CD4-positive, alpha-beta T cell treated with Interferon alpha-2 for 1 hour (primary cell): ENCODE results near the gene PSMB8.

Source experiments
- DNase-seq, 2 donors: peaks; one replicate each; pipeline ENCODE4 v3.0.0-alpha.2; 2020 to 2022

The PSMB8 gene

DNA sequence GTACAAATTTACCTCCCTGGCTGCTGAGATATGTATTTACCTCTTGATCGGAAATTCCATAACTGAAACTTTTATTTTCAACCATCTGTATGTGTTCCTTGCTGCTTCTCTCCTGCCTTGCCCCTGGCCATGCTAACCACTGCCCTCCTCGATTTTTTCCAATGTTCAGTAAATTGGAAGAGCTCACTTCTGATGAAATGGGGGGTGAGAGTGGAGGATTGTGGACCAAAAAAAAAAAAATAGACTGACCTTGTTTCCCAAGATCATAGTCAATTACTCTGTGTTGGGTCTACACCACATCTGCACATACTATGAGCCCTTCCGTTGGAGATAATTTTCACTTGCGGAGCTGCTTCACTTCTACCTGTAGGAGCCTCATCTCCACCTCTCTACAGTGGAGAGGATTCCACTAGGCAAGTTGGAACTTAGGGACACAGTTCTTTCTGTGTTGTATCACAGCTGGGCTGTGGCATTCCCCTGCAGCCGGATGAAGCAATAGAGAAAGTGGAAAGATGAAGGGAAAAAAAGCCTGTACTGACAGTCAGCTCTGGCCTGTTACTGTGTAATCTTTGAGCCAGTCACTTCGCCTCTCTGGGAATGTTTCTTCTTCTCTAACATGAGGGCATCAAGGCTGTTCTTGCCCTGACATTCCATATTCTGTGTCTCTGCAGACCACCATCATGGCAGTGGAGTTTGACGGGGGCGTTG, 11.8 kb upstream of the PSMB8 start:
- peak in 1 of 2 donors; percentile 22 for DNase-seq

DNA sequence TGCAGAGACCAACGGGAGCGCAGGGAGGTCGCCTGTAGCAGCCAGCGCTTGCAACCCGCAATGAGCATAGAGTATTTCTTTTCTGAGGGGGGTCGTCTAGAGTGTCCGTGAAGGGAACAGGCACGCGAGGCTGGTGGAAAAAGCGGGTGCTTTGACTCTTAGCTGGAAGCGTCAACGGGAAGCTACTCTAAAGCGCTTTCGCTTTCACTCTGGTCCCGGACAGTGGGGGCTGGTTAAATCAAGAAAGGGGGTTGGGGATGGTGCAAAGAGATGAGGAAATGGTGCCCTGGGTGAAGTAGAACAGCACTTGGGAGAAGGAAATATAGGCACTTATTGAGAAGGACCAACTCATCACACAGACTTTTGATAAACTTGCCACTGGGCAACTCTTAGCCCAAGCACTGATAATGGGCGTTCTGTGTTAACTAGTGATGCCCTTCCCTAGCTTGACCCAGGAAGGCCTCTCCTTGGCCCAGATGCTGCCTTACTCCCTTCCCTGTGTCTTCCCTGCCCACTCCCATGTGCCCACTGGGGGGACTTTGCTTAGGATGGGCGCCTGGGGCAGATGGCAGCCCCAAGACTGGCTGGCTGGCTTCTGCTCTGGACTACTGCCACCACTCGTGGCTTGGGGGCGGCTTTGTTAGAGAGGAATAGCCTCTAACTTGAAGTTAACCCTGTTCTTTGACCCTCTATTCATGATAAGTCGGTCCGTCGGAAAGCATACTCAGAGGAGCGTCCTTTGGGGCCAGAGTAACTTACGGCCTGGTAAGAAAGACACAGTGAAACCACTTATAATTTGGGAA, 10.7 kb upstream of the PSMB8 start:
- DNase-seq, result peak; percentile 65 to 81

DNA sequence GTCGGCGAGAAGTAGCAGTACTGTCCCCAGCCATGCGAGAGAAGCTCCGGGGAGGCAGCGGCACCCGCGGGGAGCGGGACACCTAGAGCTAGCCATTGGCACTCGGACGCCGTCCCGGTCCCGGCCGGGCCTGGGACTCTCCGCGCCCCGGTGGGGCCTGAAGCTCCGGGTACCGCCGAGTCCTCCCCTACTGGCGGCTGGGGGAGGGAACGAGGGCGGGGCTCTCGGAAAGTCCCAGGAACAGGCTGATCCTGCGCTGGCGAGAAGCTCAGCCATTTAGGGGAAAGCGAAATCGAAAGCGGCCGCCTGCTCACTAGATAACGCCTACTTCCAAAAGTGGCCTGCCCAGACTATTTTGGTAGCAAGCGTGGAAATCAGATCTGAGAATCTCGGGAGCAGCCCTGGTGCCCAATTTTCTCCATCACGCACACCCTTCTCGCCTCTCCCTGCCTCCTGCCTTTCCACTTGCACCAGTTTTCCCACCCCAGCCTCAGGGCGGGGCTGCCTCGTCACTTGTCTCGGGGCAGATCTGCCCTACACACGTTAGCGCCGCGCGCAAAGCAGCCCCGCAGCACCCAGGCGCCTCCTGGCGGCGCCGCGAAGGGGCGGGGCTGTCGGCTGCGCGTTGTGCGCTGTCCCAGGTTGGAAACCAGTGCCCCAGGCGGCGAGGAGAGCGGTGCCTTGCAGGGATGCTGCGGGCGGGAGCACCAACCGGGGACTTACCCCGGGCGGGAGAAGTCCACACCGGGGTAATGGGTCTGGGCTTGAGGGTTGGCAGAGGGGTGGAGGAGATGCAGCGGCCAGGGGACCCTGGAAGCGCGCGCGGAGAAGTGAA, 9.9 kb upstream of the PSMB8 start, which contains the start of the genes PSMB9 and TAP1:
Gene PSMB9, plus strand, starts transcription at position 652 of the 835 bp plus-strand sequence. Its CDS starts 38 bp downstream, at position 690.
Gene TAP1, minus strand, starts transcription at position 164 of the 835 bp plus-strand sequence. Its CDS starts 68 bp downstream, at position 96.
- DNase-seq, result peak; percentile 98 to 99

DNA sequence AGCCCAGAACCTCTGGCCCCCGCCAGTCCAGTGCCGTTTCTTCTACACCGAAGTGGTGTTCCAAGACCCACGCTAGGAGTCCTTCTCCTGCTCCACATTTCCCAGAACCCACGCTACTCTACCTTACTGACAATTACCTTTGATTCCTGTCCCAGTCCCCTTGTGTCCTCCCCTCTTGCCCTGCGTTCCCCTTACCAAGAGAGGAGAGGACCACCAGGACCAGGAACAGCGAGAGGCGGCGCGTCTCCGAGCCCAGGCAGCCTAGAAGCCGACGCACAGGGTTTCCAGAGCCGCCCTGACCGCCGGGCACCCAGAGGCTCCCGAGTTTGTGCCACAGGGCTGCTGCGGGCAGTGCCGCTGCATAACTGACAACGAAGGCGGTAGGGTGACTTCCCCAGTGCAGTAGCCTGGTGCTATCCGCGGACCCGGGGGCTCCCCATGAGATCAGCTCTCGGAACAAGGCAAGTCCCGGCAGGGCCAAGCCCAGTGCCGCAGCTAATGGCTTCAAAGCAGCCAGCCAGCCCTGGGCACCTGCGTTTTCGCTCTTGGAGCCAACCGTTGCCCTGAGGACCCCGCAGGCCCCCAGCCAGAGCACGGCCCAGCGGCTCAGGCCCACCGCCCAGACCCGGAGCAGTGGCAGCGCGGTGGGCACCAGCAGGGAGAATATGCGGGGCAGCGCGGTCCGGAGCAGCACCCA, 9.1 kb upstream of the PSMB8 start:
- peak; percentile 59 to 72 for DNase-seq

DNA sequence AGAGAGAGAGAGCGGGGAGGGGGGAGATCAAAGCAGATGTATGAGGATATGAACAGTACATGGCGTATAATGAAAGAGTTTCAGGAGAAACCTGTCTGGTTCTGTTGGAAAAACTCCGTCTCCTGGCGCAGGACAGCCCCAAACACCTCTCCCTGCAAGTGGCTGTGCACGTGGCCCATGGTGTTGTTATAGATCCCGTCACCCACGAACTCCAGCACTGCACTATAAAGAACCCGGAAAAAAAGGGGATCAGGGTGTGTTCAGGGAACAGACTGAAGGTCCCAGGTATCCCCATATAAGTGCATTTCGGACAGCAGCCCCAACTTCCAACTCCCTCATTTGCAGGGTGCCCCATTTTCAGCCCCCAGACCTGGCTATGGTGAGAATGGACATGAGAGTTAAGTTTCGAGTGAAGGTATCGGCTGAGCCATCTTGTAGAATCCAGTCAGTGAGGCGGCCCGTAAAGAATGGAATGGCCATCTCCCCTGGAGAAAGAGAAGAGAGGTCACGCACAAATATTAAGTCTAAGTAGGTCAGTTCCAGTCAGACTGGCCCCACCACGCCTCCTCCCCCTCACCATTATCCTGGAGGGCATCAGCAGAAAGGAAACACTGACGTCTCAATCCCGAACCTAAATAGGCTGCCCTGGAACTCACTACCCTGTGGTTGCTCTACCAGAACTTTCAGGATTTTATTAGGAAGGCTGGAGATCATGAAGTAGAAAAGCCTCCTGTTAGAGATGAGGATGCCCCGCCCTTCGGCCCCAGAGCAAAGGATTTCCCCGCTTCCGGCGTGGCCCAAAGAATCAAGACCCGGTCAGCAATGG, 8.4 kb upstream of the PSMB8 start:
- DNase-seq, result peak; percentile 47 to 65

DNA sequence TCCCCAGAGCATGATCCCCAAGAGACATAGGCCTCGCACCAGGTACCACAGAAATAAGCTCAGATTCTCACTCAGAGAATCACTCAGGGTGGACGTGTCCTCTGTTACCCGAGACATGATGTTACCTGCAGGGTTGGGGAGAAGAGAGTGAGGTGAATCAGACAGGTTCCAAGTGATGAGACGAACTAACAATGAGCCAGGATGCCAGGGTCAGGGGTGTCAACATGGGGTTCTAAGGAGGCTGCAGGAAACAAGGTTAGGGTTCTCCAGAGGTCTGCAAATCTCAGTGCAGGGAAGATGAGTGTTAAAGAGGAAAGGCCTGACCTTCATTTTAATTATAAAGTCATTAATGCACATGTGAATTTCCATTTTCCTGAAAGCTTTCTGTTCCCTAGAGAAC, 7.2 kb upstream of the PSMB8 start:
- DNase-seq, result no peak

DNA sequence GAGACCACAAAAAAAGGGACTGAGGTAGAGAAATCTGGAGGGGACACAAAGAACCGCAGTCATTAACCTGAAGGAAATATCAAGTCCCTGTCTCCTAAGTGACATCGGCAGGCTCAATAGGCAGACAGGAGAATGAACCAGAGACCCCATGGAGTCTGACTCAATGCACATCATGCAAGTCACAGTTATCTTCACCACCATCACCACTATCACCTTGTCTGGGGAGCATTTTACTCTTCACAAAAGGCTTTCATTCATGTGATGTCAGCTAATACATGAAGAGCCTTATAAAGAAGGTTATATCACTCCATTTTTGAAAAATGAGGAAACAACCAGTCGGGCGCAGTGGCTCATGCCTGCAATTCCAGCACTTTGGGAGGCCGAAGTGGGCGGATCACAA, 5.3 kb upstream of the PSMB8 start:
- peak in 1 of 2 donors; percentile 28 for DNase-seq

DNA sequence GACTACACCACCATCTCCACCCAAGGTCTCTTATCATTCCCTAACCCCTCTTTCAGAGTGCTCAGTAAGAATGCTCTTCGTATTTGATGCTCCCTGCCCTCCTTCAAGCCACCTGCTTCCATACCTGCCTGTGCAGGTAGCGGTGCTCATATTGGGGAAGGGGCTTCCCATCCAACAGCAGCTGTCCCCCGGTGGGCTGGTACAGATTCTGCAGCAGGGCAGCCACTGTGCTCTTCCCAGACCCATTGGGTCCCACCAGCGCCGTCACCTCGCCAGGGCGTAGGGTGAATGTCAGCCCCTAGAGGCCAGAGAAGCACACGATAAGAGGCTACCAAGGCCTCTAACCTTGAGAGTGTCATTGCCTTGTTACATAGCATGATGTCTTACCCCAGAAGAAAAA, 3.9 kb upstream of the PSMB8 start:
- peak in 1 of 2 donors; percentile 37 for DNase-seq

DNA sequence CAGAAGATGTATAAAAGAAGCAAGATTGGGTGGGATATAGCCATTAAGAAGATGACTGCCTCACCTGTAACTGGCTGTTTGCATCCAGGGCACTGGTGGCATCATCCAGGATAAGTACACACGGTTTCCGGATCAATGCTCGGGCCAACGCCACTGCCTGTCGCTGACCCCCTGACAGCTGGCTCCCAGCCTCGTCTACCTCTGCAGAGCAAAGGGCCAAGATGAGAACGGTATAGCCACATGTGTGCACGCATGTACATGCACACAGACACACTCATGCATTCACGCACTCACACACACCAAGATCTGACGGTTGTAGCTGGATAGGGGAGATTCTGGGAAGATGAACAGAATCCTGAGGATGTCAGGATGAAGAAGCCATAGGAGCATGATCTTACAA, 3.2 kb upstream of the PSMB8 start:
- no peak for DNase-seq

DNA sequence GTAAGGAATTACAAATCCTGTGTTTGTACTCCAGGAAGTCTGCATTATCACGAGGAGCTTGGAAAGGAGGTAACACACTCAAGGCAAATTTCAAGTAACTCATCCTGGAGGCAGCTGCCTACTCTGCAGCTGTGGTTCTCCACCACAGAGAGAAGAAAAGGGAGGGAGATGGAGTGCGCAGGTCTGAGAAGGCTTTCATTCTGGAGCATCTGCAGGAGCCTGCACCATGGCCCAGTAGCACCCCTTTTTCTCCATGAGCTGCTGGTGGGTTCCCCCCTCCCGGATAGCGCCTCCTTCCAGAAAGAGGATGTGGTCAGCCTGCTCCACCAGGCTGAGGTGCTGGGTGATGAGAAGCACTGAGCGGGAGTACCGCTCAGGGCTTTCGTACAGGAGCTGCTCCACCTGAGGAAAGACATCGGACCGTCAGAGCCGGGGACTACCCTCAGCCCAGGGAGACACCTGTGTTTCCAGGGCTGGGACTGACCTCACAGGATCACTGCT, 1.6 kb upstream of the PSMB8 start:
- peak; percentile 69 to 75 for DNase-seq

DNA sequence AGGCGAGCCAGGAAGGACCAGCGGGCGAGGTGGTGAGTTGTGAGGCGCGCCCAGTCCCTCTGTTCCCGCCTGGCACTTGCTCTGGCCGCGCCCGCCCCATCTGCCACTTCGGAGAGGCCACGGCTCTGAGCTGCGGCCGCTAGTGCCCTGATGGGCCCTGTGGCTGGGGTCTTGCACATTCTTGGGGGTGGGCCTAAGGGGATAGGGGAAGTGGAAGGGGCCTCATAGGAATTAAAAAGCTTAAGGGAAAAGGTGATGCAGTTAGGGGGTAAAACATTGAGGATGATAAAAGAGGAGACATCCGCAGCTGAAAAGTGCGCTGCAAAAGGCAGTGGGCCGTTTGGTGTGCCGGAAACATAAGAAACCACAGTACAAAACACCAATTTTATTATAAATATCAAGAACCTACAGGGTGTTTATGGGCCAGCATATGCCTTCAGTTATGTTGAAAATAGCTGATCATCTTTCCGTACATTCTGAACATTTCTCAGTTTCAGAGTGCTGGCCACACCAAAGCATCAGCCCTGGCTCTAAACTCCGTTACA, 1.1 kb upstream of the PSMB8 start:
- DNase-seq, result no peak

DNA sequence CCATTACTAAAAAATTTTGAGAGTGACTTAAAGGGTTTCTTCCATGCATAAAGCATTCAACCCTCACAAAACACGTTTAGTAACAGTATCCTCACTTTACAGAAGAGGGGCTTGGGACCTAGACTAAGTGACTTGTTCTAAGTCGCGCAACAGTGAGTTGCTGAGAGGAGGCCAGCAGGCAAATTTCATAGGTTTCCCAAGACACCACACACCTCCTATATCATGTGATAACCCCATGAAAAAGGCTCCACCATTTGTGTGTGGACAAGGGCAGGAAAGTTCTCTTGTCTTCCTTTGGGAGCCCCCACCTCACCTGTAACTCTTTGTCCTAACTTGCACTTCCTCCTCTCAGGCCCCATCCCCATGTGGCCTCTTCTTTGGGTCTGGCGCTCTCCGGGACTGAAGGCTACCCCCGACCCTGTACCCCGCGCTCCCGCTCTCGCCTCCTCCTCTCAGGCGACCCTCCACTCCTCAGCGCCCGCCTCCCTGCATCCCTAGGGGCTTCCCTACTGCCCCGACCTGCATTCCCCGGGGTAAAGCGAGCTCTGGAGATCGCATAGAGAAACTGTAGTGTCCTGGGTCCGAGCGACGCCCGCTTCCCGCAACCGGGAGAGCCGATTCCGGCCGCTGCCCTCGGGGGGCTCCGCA, 392 bp downstream of the PSMB8 start:
- peak; percentile 29 to 57 for DNase-seq

DNA sequence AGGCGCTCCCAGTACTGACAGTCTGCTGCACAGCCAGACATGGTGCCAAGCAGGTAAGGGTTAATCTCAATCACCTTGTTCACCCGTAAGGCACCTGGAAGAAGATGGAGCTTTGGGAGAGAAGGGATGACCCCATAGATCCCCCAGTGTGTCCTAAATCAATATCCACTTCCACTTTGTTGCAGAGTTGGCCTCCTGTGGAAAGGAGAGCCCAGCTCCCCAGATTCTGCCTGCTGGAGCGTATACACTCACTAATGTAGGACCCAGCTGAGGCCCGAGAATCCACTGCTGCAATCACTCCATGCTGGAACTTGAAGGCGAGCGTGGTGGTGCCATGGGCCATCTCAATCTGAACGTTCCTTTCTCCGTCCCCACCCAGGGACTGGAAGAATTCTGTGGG, 1.2 kb downstream of the PSMB8 start:
- DNase-seq, result peak in 1 of 2 donors; percentile 28

DNA sequence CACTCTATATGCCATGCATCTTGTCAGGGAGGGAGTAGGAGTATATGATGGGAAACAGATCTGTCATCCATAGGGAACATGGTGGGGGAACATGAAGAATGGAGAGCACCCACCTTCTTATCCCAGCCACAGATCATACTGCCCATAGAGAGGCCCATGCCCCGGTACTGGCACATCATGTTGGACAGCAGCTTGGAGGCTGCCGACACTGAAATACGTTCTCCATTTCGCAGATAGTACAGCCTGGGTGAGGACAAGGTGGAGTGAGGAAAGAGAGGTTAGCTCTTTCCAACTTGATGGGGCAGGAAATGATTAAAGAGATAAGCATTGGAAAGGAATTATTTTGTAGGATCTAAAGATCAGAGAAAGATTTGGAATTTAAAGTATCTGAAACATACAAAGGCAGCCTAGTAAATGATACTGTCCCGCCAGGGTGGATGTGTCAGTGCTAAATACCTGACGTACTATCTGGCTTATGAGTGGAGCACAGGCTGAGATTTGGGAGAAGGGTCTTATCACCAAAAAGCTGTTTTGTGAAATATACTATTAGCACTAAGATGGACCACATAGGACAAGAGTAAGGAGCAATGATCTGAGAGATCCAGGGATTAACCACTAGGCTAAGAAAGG, 1.7 kb downstream of the PSMB8 start:
- no peak for DNase-seq

DNA sequence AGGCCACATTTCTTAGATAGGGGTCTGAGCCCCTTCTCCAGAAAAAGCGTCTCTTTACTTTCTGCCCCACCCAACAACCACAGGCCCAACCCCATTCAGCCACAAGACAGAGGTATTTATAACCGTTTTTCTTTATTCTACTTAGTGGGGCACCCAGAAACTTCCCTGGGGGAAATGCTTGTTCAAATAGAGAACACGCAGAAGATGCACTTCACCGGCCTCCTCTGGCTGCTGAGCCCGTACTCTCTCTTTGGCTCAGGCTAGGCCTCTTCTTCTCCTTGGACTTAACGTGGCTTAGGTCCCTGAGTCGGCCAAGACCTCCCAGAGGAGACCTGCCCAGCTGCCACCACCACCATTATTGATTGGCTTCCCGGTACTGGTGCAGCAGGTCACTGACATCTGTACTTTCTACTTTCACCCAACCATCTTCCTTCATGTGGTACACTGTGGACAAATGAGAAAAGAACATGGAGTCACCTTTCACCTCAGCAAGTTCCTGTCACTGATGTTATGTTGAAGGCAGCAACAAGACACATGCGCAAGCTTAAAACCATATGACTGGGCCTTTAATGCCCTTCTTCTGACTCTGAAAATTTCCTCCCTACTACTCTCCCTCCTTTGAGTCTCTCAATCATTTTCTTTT, 3.1 kb downstream of the PSMB8 start:
- peak; percentile 33 to 70 for DNase-seq

DNA sequence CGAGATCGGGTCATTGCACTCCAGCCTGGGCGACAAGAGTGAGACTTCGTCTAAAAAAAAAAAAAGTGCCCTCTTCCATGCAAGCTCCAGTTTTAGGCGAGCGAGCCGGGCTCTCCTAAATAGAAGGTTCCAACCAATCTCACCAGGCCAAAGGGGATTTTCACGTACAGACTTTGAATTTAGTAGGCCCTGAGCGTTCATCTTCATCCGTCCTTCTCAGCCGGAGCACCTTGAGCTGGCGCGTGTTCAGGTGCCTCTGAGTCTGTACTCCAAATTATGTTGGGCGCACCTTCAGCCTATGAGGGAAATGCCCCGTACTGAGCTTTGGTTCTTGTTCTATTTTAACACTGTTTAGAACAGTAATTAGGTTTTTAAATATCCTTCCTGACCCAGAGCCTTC, 4.5 kb downstream of the PSMB8 start:
- DNase-seq, result no peak

DNA sequence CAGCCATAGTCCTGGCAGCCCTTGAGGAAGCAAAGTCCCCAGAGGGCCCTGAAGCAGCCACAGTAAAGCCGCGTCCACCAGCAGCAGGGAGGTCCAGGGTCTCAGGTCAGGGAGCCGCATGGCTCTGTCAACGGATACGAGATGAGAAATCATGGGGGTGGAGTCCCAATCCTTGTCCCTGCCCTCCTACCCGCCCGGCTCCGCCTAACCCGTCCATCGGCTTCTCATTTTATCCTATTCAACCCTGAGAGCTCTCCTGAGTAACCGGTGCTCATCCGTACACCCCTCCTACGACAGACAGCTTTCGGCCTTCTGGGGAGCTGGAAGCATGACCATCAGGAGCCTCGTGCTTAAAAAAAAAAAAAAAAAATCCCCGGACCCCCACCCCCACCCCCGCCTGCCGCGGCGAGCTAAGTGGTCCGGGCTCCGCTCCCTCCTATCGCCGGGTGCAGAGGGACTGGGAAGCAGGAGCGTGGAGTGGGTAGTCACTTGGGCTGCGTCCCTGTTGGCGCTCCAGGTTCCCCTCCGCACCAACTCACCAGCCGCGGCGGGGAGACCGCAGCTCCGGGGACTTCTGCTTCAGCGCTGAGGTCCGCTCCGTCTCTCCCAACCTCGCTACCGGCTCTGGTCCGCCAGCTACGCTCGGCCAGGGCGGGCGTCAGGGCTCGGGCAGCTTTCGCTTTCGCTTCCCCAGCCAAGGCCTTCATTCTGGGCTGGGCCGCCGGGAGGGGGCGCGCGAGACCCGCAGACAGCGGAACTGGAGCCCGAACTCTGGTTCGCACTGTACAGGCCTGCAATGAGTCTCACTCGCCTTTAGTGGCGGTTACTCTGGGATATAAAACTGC, 5.5 kb downstream of the PSMB8 start, which contains the start of gene TAP2:
Gene TAP2, minus strand, starts transcription at position 626 of the 845 bp plus-strand sequence. Its CDS starts 506 bp downstream, at position 120.
- DNase-seq, result peak; percentile 96 to 98

DNA sequence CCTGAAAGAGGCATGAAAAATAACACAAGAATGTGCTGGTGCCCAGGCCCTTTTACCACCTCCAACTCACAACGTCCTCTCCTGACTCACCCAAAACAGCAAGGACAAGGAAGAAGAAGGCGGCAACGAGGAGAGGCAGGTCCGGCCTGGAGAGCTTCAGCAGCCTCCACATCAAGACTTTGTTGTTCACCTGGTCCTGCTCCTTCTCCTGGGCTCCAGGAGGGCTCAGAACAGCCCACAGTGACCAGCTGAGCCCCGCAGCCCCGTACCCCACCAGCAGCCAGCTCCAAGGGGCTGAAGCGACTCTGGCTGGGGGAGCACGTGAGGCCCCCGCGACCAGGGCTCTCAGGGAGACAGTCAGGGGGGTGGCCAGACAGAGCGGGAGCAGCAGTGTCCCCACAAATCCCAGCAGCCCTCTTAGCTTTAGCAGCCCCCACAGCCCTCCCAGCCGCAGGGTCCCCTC, 6.2 kb downstream of the PSMB8 start:
- DNase-seq, result no peak
